Airway epithelial cell (primary cell): ENCODE results near the gene VWA3A. TPM values are rescaled to one million over a fixed set of nuclear protein-coding genes. Genes with fewer than 3 reads are reported as not detected.

Experiments used
- total RNA-seq: library from RNA; depleted of rRNA; stranded (reverse); fragments of >200 nt; gene quantifications from 2 replicates; pipeline ENCODE4 v1.2.3, GENCODE V29; 2015

The VWA3A gene
- not detected in 2 replicates for total RNA-seq

GRCh38 chr16:22092143-22092933, at the start of gene VWA3A:
Gene VWA3A, plus strand, starts transcription at chr16:22092541. Its CDS starts 97 bp downstream, at chr16:22092638.

GRCh38 chr16:22161999-22162655, 69.8 kb downstream of the VWA3A start, which contains the start of gene SDR42E2:
Gene SDR42E2, plus strand, starts transcription at chr16:22162506. Its CDS starts 3,077 bp downstream, at chr16:22165583.

GRCh38 chr16:22206013-22206841, 113.9 kb downstream of the VWA3A start, which contains the start of gene EEF2K:
Gene EEF2K, plus strand, starts transcription at chr16:22206278. Its CDS starts 19,452 bp downstream, at chr16:22225730.

Other genes with a start within 250 kb of the VWA3A start
- gene NPIPB4, start 234.8 kb upstream of the VWA3A start, total RNA-seq: 6.0 and 9.0 TPM in 2 replicates
- 172 and 177 TPM in 2 replicates for gene UQCRC2, start 139.2 kb upstream of the VWA3A start, total RNA-seq
- not detected in 2 replicates for gene PDZD9, start 91.4 kb upstream of the VWA3A start, total RNA-seq
- 7.9 and 8.4 TPM in 2 replicates for gene MOSMO, start 84.4 kb upstream of the VWA3A start, total RNA-seq
- gene SDR42E2, start 70.0 kb downstream of the VWA3A start, total RNA-seq: not detected in 2 replicates
- 10.0 and 13.7 TPM in 2 replicates for gene EEF2K, start 113.7 kb downstream of the VWA3A start, total RNA-seq
- gene POLR3E, start 204.9 kb downstream of the VWA3A start, total RNA-seq: 34.6 and 39.3 TPM in 2 replicates